Neural progenitor cell (in vitro differentiated cells): ENCODE measurements around the gene TMPRSS11D. TPM values are rescaled to one million over a fixed set of nuclear protein-coding genes. Genes with fewer than 3 reads are reported as not detected.

Source experiments
- DNase-seq: peaks from one replicate; pipeline ENCODE4 v3.0.0-alpha.2; 2016; ENCODE audit warnings: low spot score
- H2AFZ ChIP-seq: fragments of 200-600 bp; sonication (generic); replicated peaks from 2 replicates; pipeline ENCODE4 v1.6.1; 2016; ENCODE audit warnings: antibody characterized with exemption
- H3F3A ChIP-seq: fragments of 200-600 bp; sonication (generic); 2 replicates; pipeline ENCODE4 v1.6.1; 2016; ENCODE audit warnings: antibody characterized with exemption, low read depth
- H3K27ac ChIP-seq: fragments of 200-600 bp; sonication (generic); 2 replicates; pipeline ENCODE4 v1.5.1; 2016; ENCODE audit warnings: mild to moderate bottlenecking
- H3K27me3 ChIP-seq: fragments of 200-600 bp; sonication (generic); 2 replicates; pipeline ENCODE4 v1.6.1; 2016; ENCODE audit warnings: mild to moderate bottlenecking, moderate library complexity
- H3K36me3 ChIP-seq: fragments of 200-600 bp; sonication (generic); 2 replicates; pipeline ENCODE4 v1.5.1; 2016
- H3K4me1 ChIP-seq: fragments of 200-600 bp; sonication (generic); 2 replicates; pipeline ENCODE4 v1.6.1; 2016; ENCODE audit warnings: mixed run types
- H3K4me2 ChIP-seq: fragments of 200-600 bp; sonication (generic); 2 replicates; pipeline ENCODE4 v1.6.1; 2016
- H3K4me3 ChIP-seq: fragments of 200-600 bp; sonication (generic); 2 replicates; pipeline ENCODE4 v1.5.1; 2016
- H3K79me2 ChIP-seq: fragments of 200-600 bp; sonication (generic); 2 replicates; pipeline ENCODE4 v1.6.1; 2016; ENCODE audit warnings: low read depth
- H3K9ac ChIP-seq: fragments of 200-600 bp; sonication (generic); 2 replicates; pipeline ENCODE4 v1.6.1; 2016
- H3K9me3 ChIP-seq: fragments of 200-600 bp; sonication (generic); 2 replicates; pipeline ENCODE4 v1.5.1; 2016; ENCODE audit warnings: low read depth
- H4K20me1 ChIP-seq: fragments of 200-600 bp; sonication (generic); 2 replicates; pipeline ENCODE4 v1.6.1; 2016; ENCODE audit warnings: low read depth
- H3K27ac Mint-ChIP-seq: 3 replicates; pipeline ENCODE4 v1.8.0; 2021; ENCODE audit warnings: mixed read lengths
- H3K27me3 Mint-ChIP-seq: 2 replicates; pipeline ENCODE4 v1.8.0; 2022; ENCODE audit warnings: low read depth, mild to moderate bottlenecking, inconsistent platforms, moderate library complexity, mixed read lengths; ENCODE audit not compliant: insufficient read depth
- H3K36me3 Mint-ChIP-seq: 3 replicates; pipeline ENCODE4 v1.8.0; 2021; ENCODE audit warnings: mixed read lengths
- H3K4me1 Mint-ChIP-seq: 3 replicates; pipeline ENCODE4 v1.8.0; 2021; ENCODE audit warnings: mixed read lengths
- H3K4me3 Mint-ChIP-seq: 3 replicates; pipeline ENCODE4 v1.8.0; 2021; ENCODE audit warnings: mild to moderate bottlenecking, moderate library complexity, mixed read lengths
- H3K9me3 Mint-ChIP-seq: 3 replicates; pipeline ENCODE4 v1.8.0; 2020; ENCODE audit warnings: mixed read lengths
- EZH2 ChIP-seq: fragments of 200-600 bp; sonication (generic); IDR thresholded peaks from 2 replicates; pipeline ENCODE4 v1.6.1; 2017; ENCODE audit warnings: antibody characterized with exemption, mild to moderate bottlenecking, moderate library complexity
- EZH2phosphoT487 ChIP-seq: fragments of 200-600 bp; sonication (generic); IDR thresholded peaks from 2 replicates; pipeline ENCODE4 v1.6.1; 2017; ENCODE audit warnings: antibody characterized with exemption
- total RNA-seq: library from RNA; depleted of rRNA; stranded (reverse); fragments of >200 nt; gene quantifications from 2 replicates; pipeline ENCODE4 v1.2.3, GENCODE V29; 2015; ENCODE audit warnings: low replicate concordance
- TF ChIP-seq, protein P1 (sequence below): fragments of 200-600 bp; sonication (generic); IDR thresholded peaks from 2 replicates; pipeline ENCODE4 v1.5.1; 2017; ENCODE audit warnings: antibody characterized with exemption, mild to moderate bottlenecking

Gene TMPRSS11D
- total RNA-seq, 1 donor from 2014 or later: not detected

DNA sequence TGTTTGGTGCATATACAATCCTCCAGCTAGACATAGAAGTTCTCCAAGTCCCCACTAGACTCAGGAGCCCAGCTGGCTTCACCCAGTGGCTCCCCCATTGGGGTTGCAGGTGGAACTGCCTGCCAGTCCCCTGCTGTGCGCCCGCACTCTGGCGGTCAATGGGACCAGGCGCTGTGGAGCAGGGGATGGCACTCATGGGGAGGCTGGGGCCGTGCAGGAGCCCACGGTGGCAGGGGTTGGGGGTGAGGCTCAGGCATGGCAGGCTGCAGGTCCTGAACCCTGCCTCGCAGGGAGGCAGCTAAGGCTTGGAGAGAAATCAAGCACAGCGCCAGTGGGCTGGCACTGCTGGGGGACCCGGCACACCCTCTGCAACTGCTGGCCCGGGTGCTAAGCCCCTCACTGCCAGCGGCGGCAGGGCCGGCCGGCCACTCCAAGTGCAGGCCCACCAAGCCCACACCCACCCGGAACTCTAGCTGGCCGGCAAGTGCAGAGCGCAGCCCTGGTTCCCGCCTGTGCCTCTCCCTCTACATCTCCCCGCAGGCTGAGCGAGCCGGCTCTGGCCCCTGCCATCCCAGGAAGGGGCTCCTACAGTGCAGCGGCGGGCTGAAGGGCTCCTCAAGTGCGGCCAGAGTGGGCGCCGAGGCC lies 12.7 kb upstream of the TMPRSS11D start:
- no peak overlapping the region for H2AFZ ChIP-seq
- H3K4me3 ChIP-seq: no peak overlapping the region
- H3K4me1 ChIP-seq: no peaks in the 10 kb centered on the region
- H3K9me3 ChIP-seq: no peaks in the 10 kb centered on the region
- no peaks in the 10 kb centered on the region for H3K79me2 ChIP-seq
- H3K27ac ChIP-seq: no peak overlapping the region
- TF ChIP-seq EZH2: no peak
- TF ChIP-seq, protein P1, sequence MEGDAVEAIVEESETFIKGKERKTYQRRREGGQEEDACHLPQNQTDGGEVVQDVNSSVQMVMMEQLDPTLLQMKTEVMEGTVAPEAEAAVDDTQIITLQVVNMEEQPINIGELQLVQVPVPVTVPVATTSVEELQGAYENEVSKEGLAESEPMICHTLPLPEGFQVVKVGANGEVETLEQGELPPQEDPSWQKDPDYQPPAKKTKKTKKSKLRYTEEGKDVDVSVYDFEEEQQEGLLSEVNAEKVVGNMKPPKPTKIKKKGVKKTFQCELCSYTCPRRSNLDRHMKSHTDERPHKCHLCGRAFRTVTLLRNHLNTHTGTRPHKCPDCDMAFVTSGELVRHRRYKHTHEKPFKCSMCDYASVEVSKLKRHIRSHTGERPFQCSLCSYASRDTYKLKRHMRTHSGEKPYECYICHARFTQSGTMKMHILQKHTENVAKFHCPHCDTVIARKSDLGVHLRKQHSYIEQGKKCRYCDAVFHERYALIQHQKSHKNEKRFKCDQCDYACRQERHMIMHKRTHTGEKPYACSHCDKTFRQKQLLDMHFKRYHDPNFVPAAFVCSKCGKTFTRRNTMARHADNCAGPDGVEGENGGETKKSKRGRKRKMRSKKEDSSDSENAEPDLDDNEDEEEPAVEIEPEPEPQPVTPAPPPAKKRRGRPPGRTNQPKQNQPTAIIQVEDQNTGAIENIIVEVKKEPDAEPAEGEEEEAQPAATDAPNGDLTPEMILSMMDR: no peak
- TF ChIP-seq EZH2phosphoT487: no peak
- H3K27me3 ChIP-seq: no peaks in the 10 kb centered on the region
- Mint-ChIP-seq H3K4me3 (no peak overlapping the region), H3K27me3 (peaks cover 5% of the 10 kb centered on the region), H3K4me1 (no peaks in the 10 kb centered on the region), H3K27ac (no peak overlapping the region), H3K36me3 (no peaks in the 10 kb centered on the region), H3K9me3 (no peaks in the 10 kb centered on the region)
- H3K4me2 ChIP-seq: no peak overlapping the region
- no peak overlapping the region for H3K9ac ChIP-seq
- no peak for DNase-seq
- no peaks in the 10 kb centered on the region for H3K36me3 ChIP-seq
- H3F3A ChIP-seq: no peaks in the 10 kb centered on the region
- H4K20me1 ChIP-seq: no peaks in the 10 kb centered on the region

GRCh38 chr4:67894659-67895058 lies 10.9 kb upstream of the TMPRSS11D start:
- TF ChIP-seq EZH2: no peak
- TF ChIP-seq, protein P1: no peak
- TF ChIP-seq EZH2phosphoT487: no peak
- no peak overlapping the region for H3K4me3 ChIP-seq
- H3K27me3 Mint-ChIP-seq: peaks cover 5% of the 10 kb centered on the region
- H3K79me2 ChIP-seq: no peaks in the 10 kb centered on the region
- H3K4me3 Mint-ChIP-seq: no peak overlapping the region
- DNase-seq: no peak
- no peaks in the 10 kb centered on the region for H4K20me1 ChIP-seq
- no peaks in the 10 kb centered on the region for H3K4me1 Mint-ChIP-seq
- H3K27ac ChIP-seq: no peak overlapping the region
- no peaks in the 10 kb centered on the region for H3K36me3 ChIP-seq
- H3K9ac ChIP-seq: no peak overlapping the region
- H3K27me3 ChIP-seq: no peaks in the 10 kb centered on the region
- H3K9me3 Mint-ChIP-seq: no peaks in the 10 kb centered on the region
- H3K9me3 ChIP-seq: no peaks in the 10 kb centered on the region
- no peaks in the 10 kb centered on the region for H3K4me1 ChIP-seq
- H3F3A ChIP-seq: no peaks in the 10 kb centered on the region
- no peak overlapping the region for H2AFZ ChIP-seq
- H3K4me2 ChIP-seq: no peak overlapping the region
- no peaks in the 10 kb centered on the region for H3K36me3 Mint-ChIP-seq
- no peak overlapping the region for H3K27ac Mint-ChIP-seq

DNA sequence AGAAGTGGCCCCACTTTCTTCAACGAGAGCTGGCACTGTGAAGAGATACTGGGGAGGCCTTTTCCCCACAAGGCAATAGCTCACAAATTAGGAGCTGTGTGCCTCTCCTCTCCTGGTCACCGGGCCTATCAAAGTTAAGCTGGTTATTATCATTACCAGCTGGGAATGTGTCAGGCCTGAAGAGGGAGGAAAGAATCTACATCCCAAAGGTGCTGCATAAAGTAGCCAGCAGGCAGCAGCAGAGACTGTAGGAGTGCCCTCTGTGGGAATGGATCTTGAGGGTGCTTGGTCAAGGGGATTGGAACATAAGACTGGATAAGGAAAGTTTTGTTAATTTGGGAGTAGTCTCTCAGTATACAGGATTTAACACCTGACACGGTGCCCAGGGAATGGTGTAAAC lies 9.1 kb upstream of the TMPRSS11D start:
- Histone ChIP-seq H2AFZ (peak overlapping the region; percentile 0), H3K9ac (no peak overlapping the region), H3K27ac (no peak overlapping the region), H3K27me3 (no peaks in the 10 kb centered on the region), H3K36me3 (no peaks in the 10 kb centered on the region), H3K79me2 (no peaks in the 10 kb centered on the region), H3K4me1 (no peaks in the 10 kb centered on the region), H3K4me3 (no peak overlapping the region), H3F3A (no peaks in the 10 kb centered on the region), H3K4me2 (no peak overlapping the region), H3K9me3 (no peaks in the 10 kb centered on the region), H4K20me1 (no peaks in the 10 kb centered on the region)
- Mint-ChIP-seq H3K27me3 (peaks cover 5% of the 10 kb centered on the region), H3K9me3 (no peaks in the 10 kb centered on the region), H3K36me3 (no peaks in the 10 kb centered on the region), H3K4me1 (no peaks in the 10 kb centered on the region), H3K4me3 (no peak overlapping the region), H3K27ac (no peak overlapping the region)
- DNase-seq: peak; percentile 25
- TF ChIP-seq EZH2: no peak
- TF ChIP-seq EZH2phosphoT487: no peak
- TF ChIP-seq, protein P1: peak; percentile 21
